ENCODE results near the gene HYCC1.

DNA sequence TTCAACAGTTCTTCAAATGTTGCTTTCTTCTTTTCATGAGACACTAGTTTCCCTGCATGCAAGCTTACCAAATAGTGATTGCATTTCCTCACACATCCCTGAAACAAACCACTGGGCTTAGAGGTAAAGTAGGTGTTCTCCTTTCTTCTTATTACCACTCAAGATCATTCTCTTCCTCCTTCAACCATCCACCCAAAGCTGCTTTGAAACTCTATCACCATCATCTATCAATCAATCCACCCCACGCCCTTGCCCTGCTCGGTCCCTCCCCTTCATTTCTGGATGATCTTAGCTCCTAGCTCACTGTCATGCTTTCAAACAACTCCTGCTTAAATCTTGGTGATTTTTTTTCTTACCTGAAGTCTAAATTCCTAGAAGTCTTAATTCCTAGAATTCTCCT lies 18.9 kb downstream of the HYCC1 start:
- TF ChIP-seq, protein P1, sequence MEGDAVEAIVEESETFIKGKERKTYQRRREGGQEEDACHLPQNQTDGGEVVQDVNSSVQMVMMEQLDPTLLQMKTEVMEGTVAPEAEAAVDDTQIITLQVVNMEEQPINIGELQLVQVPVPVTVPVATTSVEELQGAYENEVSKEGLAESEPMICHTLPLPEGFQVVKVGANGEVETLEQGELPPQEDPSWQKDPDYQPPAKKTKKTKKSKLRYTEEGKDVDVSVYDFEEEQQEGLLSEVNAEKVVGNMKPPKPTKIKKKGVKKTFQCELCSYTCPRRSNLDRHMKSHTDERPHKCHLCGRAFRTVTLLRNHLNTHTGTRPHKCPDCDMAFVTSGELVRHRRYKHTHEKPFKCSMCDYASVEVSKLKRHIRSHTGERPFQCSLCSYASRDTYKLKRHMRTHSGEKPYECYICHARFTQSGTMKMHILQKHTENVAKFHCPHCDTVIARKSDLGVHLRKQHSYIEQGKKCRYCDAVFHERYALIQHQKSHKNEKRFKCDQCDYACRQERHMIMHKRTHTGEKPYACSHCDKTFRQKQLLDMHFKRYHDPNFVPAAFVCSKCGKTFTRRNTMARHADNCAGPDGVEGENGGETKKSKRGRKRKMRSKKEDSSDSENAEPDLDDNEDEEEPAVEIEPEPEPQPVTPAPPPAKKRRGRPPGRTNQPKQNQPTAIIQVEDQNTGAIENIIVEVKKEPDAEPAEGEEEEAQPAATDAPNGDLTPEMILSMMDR (IDR thresholded peaks at IDR 0.05), result no peak
- TF ChIP-seq TEAD4 (CRISPR knock-in tag; IDR thresholded peaks at IDR 0.05) (no peak), TP53 (CRISPR knock-in tag; IDR thresholded peaks at IDR 0.05) (no peak), ZNF317 (CRISPR knock-in tag; IDR thresholded peaks at IDR 0.05; ENCODE audit: borderline replicate concordance, low read depth) (no peak), FOXJ3 (CRISPR knock-in tag; IDR thresholded peaks at IDR 0.05; ENCODE audit: borderline replicate concordance) (no peak), ZNF263 (CRISPR knock-in tag; IDR thresholded peaks at IDR 0.05; ENCODE audit: low read depth) (no peak), ZNF232 (CRISPR knock-in tag; IDR thresholded peaks at IDR 0.05) (no peak), SP1 (CRISPR knock-in tag; conservative IDR thresholded peaks at IDR 0.05) (no peak)
- TF ChIP-seq, protein P2, sequence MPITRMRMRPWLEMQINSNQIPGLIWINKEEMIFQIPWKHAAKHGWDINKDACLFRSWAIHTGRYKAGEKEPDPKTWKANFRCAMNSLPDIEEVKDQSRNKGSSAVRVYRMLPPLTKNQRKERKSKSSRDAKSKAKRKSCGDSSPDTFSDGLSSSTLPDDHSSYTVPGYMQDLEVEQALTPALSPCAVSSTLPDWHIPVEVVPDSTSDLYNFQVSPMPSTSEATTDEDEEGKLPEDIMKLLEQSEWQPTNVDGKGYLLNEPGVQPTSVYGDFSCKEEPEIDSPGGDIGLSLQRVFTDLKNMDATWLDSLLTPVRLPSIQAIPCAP (CRISPR knock-in tag; IDR thresholded peaks at IDR 0.05), result no peak
- TF ChIP-seq, protein P3, sequence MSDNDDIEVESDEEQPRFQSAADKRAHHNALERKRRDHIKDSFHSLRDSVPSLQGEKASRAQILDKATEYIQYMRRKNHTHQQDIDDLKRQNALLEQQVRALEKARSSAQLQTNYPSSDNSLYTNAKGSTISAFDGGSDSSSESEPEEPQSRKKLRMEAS (CRISPR knock-in tag; IDR thresholded peaks at IDR 0.05), result no peak

Measured in WTC11 (cell line).